Renal cortical epithelial cell (primary cell): Measurements from ENCODE around the gene RAG1. TPM values are rescaled to one million over a fixed set of nuclear protein-coding genes. Genes with fewer than 3 reads are reported as not detected.
"Not testable (repeated sequence)": the region's sequence is repeated elsewhere in the genome, so short reads cannot be mapped to it uniquely, and the experiment has no call there.

Experiments used
- DNase-seq: peaks from one replicate; pipeline ENCODE4 v3.0.0-alpha.2; 2011; ENCODE audit warnings: low read depth
- total RNA-seq: library from RNA; depleted of rRNA; stranded (reverse); fragments of >200 nt; gene quantifications from 2 replicates; pipeline ENCODE4 v1.2.3, GENCODE V29; 2014

The RAG1 gene
- 2.6 and 3.7 TPM in 2 replicates for total RNA-seq

GRCh38 chr11:36567694-36568093 lies at the start of gene RAG1:
RAG1 (plus strand) TSS chr11:36568007; CDS start chr11:36573305, 5,298 bp downstream.
- DNase-seq, result no peak

GRCh38 chr11:36530840-36531239 lies 37.0 kb upstream of the RAG1 start:
- DNase-seq, result no peak

GRCh38 chr11:36532941-36533601 lies 34.7 kb upstream of the RAG1 start:
- DNase-seq, result no peak

GRCh38 chr11:36534276-36534840 lies 33.4 kb upstream of the RAG1 start:
- no peak for DNase-seq

- peak; percentile 56 for DNase-seq
Measured at GRCh38 chr11:36540998-36541397, 26.8 kb upstream of the RAG1 start.

GRCh38 chr11:36550385-36551115 lies 17.3 kb upstream of the RAG1 start:
- DNase-seq, result no peak

- not testable (repeated sequence) for DNase-seq
Measured at GRCh38 chr11:36557390-36557789, 10.4 kb upstream of the RAG1 start.

- no peak for DNase-seq
Measured at GRCh38 chr11:36557991-36558390, 9.8 kb upstream of the RAG1 start.

- DNase-seq, result no peak
Measured at GRCh38 chr11:36558571-36559413, 9.0 kb upstream of the RAG1 start.

GRCh38 chr11:36564376-36565030 lies 3.3 kb upstream of the RAG1 start:
- DNase-seq, result peak; percentile 64

GRCh38 chr11:36565031-36565610 lies 2.7 kb upstream of the RAG1 start:
- no peak for DNase-seq

- DNase-seq, result no peak
Measured at GRCh38 chr11:36566407-36567053, 1.3 kb upstream of the RAG1 start.

GRCh38 chr11:36569095-36569494 lies 1.3 kb downstream of the RAG1 start:
- no peak for DNase-seq

GRCh38 chr11:36574486-36574885 lies 6.7 kb downstream of the RAG1 start:
- peak; percentile 43 for DNase-seq

- DNase-seq, result no peak
Measured at GRCh38 chr11:36577373-36577772, 9.6 kb downstream of the RAG1 start.

- DNase-seq, result peak; percentile 42
Measured at GRCh38 chr11:36577859-36578258, 10.1 kb downstream of the RAG1 start.

- DNase-seq, result no peak
Measured at GRCh38 chr11:36578458-36578857, 10.7 kb downstream of the RAG1 start.

GRCh38 chr11:36581536-36581935 lies 13.7 kb downstream of the RAG1 start:
- DNase-seq, result no peak

GRCh38 chr11:36583667-36584066 lies 15.9 kb downstream of the RAG1 start:
- no peak for DNase-seq

- DNase-seq, result no peak
Measured at GRCh38 chr11:36586543-36586942, 18.7 kb downstream of the RAG1 start.

GRCh38 chr11:36588099-36588498 lies 20.3 kb downstream of the RAG1 start:
- no peak for DNase-seq
